Neural progenitor cell (in vitro differentiated cells): ENCODE data around the gene TAF4.

Source experiments
- EZH2 ChIP-seq: fragments of 200-600 bp; sonication (generic); IDR thresholded peaks from 2 replicates; pipeline ENCODE4 v1.6.1; 2017; ENCODE audit warnings: antibody characterized with exemption, mild to moderate bottlenecking, moderate library complexity
- EZH2phosphoT487 ChIP-seq: fragments of 200-600 bp; sonication (generic); IDR thresholded peaks from 2 replicates; pipeline ENCODE4 v1.6.1; 2017; ENCODE audit warnings: antibody characterized with exemption
- TF ChIP-seq, protein P1 (sequence below): fragments of 200-600 bp; sonication (generic); IDR thresholded peaks from 2 replicates; pipeline ENCODE4 v1.5.1; 2017; ENCODE audit warnings: antibody characterized with exemption, mild to moderate bottlenecking

DNA sequence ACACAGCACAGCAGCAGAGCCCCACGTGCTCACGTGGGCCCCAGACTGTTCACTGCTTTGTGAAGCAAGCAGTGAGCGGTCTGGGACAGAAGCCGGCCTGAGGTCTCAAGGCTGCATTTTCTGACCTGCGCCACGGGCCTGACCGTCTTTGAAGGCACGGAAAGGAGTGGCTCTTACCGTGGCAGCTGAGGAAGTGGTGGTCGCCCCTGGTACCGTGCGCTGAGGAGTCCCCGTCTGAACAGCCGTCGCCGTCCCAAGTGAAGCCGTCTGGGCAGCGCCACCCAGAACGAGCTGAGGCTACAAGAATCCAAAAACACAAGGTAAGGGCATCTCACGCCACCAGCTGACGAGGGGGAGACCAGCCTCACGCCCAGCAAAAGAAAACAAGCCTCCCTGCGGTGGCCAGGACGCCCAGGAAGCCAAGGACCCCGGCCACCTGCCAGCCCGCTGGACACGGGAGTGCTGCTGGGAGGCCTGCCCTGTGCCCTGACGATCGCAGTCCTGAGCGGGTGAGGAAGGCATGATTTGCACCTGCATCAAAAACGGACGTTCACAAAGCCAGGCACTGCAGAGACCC is 55.7 kb downstream of the TAF4 start:
- TF ChIP-seq EZH2 (no peak), EZH2phosphoT487 (no peak)
- TF ChIP-seq, protein P1, sequence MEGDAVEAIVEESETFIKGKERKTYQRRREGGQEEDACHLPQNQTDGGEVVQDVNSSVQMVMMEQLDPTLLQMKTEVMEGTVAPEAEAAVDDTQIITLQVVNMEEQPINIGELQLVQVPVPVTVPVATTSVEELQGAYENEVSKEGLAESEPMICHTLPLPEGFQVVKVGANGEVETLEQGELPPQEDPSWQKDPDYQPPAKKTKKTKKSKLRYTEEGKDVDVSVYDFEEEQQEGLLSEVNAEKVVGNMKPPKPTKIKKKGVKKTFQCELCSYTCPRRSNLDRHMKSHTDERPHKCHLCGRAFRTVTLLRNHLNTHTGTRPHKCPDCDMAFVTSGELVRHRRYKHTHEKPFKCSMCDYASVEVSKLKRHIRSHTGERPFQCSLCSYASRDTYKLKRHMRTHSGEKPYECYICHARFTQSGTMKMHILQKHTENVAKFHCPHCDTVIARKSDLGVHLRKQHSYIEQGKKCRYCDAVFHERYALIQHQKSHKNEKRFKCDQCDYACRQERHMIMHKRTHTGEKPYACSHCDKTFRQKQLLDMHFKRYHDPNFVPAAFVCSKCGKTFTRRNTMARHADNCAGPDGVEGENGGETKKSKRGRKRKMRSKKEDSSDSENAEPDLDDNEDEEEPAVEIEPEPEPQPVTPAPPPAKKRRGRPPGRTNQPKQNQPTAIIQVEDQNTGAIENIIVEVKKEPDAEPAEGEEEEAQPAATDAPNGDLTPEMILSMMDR: no peak
